Measurements from ENCODE around the gene SF3B5.
A peak's percentile ranks its signal among the peaks of the same experiment; 100 is the strongest.
"Not testable (repeated sequence)": the region's sequence is repeated elsewhere in the genome, so short reads cannot be mapped to it uniquely, and the experiment has no call there.

The SF3B5 gene

GRCh38 chr6:144095134-144096002 lies at the start of gene SF3B5:
TSS of gene SF3B5 (minus strand) at chr6:144095573. CDS start at chr6:144095497, 76 bp downstream.
- peak; percentile 96 for DNase-seq (ENCODE audit: low read depth)

GRCh38 chr6:144144996-144145395 lies 49.6 kb upstream of the SF3B5 start:
- no peak for DNase-seq (ENCODE audit: low read depth)

GRCh38 chr6:144143878-144144277 lies 48.5 kb upstream of the SF3B5 start:
- DNase-seq (ENCODE audit: low read depth), result no peak

- no peak for DNase-seq (ENCODE audit: low read depth)
These were observed 47.7 kb upstream of the SF3B5 start for GRCh38 chr6:144143106-144143505.

- DNase-seq (ENCODE audit: low read depth), result no peak
These were observed 46.1 kb upstream of the SF3B5 start for GRCh38 chr6:144141470-144141869.

GRCh38 chr6:144140867-144141266 lies 45.5 kb upstream of the SF3B5 start:
- DNase-seq (ENCODE audit: low read depth), result no peak

- no peak for DNase-seq (ENCODE audit: low read depth)
These were observed 44.4 kb upstream of the SF3B5 start for GRCh38 chr6:144139817-144140216.

GRCh38 chr6:144138542-144138941 lies 43.2 kb upstream of the SF3B5 start:
- DNase-seq (ENCODE audit: low read depth), result no peak

GRCh38 chr6:144134737-144135136 lies 39.4 kb upstream of the SF3B5 start:
- DNase-seq (ENCODE audit: low read depth), result no peak

- DNase-seq (ENCODE audit: low read depth), result no peak
These were observed 38.8 kb upstream of the SF3B5 start for GRCh38 chr6:144134176-144134575.

- DNase-seq (ENCODE audit: low read depth), result no peak
These were observed 38.0 kb upstream of the SF3B5 start for GRCh38 chr6:144133225-144133821.

- DNase-seq (ENCODE audit: low read depth), result not testable (repeated sequence)
These were observed 36.9 kb upstream of the SF3B5 start for GRCh38 chr6:144132167-144132690.

GRCh38 chr6:144131248-144131709 lies 35.9 kb upstream of the SF3B5 start:
- no peak for DNase-seq (ENCODE audit: low read depth)

- no peak for DNase-seq (ENCODE audit: low read depth)
These were observed 34.1 kb upstream of the SF3B5 start for GRCh38 chr6:144129469-144129868.

GRCh38 chr6:144127097-144127496 lies 31.7 kb upstream of the SF3B5 start:
- no peak for DNase-seq (ENCODE audit: low read depth)

GRCh38 chr6:144123836-144124235 lies 28.5 kb upstream of the SF3B5 start:
- no peak for DNase-seq (ENCODE audit: low read depth)

- no peak for DNase-seq (ENCODE audit: low read depth)
These were observed 28.0 kb upstream of the SF3B5 start for GRCh38 chr6:144123421-144123820.

GRCh38 chr6:144122861-144123260 lies 27.5 kb upstream of the SF3B5 start:
- DNase-seq (ENCODE audit: low read depth), result no peak

GRCh38 chr6:144119376-144119775 lies 24.0 kb upstream of the SF3B5 start:
- no peak for DNase-seq (ENCODE audit: low read depth)

GRCh38 chr6:144115219-144115618 lies 19.8 kb upstream of the SF3B5 start:
- no peak for DNase-seq (ENCODE audit: low read depth)

GRCh38 chr6:144113366-144113765 lies 18.0 kb upstream of the SF3B5 start:
- no peak for DNase-seq (ENCODE audit: low read depth)

GRCh38 chr6:144110210-144110609 lies 14.8 kb upstream of the SF3B5 start:
- no peak for DNase-seq (ENCODE audit: low read depth)

- DNase-seq (ENCODE audit: low read depth), result no peak
These were observed 10.8 kb upstream of the SF3B5 start for GRCh38 chr6:144106206-144106605.
